ENCODE measurements around the gene PPP1CB.

PPP1CB gene

DNA sequence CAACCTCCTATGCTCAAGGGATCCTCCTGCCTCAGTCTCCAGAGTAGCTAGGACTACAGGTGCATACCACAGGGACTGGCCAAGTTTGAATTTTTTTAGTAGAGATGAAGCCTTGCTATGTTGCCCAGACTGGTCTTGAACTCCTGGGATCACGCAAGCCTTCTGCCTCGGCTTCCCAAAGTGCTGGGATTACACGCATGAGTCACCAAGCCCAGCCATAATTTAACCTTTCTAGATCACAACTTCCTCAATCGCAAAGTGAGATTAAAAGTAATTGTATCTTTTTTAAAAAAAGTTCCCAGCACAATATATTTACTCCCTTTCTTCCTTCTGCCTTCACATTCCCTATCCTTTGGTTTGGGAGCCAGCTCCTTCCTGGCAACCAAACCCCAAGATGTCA lies 5.8 kb upstream of the PPP1CB start:
- DNase-seq (ENCODE audit: low read depth), result no peak

GRCh38 chr2:28746429-28747111 lies 5.1 kb upstream of the PPP1CB start:
- DNase-seq (ENCODE audit: low read depth), result no peak

- DNase-seq (ENCODE audit: low read depth), result no peak
Observed at GRCh38 chr2:28747714-28748113, 3.9 kb upstream of the PPP1CB start.

- no peak for DNase-seq (ENCODE audit: low read depth)
Observed at GRCh38 chr2:28748176-28748575, 3.5 kb upstream of the PPP1CB start.

DNA sequence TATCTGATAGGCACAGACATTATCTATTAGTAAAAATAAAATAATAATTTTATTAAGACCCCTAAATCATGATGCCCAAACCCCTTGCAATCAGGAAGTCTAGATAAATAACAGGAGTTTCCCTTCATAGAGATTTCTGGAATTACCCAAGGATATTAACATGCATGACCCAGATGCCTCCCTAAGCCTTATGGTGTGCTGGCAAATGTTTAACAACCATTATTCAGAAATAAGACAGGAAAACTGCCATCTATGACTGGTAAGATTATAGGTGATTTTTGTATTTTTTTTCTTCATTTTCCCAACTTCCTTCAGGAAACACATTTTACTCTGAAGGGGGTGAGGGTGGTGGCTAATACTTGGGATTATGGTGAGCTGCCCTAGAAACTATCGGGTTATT lies 2.7 kb upstream of the PPP1CB start:
- DNase-seq (ENCODE audit: low read depth), result no peak

- DNase-seq (ENCODE audit: low read depth), result no peak
Observed at GRCh38 chr2:28749526-28749925, 2.1 kb upstream of the PPP1CB start.

GRCh38 chr2:28750316-28751251 lies 1.0 kb upstream of the PPP1CB start:
- no peak for DNase-seq (ENCODE audit: low read depth)

DNA sequence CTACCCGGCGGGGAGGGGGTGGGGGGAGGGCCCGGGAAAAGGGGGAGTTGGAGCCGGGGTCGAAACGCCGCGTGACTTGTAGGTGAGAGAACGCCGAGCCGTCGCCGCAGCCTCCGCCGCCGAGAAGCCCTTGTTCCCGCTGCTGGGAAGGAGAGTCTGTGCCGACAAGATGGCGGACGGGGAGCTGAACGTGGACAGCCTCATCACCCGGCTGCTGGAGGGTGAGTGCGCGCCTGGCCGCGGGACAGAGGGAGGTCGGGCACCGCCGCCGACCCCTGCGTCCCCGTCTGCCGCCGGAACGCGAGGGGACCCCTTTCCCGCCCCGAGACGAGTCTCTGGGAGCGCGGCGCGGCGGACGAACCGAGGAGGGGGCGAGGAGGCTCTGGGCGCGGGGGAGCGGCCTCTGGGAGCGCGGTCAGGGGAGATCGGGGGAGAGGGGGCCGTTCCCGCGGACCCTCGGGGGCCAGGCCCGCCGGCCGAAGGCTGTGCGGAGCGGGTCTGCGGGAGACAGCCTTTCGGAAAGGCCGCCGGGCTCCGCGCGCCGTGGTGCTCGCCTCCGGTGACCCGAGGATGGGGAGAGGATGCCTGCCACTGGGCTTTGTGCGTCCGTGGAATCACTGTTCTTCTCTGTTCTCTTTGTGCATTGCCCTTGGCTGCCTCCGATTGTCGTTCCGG lies 463 bp downstream of the PPP1CB start:
- no peak for DNase-seq (ENCODE audit: low read depth)

DNA sequence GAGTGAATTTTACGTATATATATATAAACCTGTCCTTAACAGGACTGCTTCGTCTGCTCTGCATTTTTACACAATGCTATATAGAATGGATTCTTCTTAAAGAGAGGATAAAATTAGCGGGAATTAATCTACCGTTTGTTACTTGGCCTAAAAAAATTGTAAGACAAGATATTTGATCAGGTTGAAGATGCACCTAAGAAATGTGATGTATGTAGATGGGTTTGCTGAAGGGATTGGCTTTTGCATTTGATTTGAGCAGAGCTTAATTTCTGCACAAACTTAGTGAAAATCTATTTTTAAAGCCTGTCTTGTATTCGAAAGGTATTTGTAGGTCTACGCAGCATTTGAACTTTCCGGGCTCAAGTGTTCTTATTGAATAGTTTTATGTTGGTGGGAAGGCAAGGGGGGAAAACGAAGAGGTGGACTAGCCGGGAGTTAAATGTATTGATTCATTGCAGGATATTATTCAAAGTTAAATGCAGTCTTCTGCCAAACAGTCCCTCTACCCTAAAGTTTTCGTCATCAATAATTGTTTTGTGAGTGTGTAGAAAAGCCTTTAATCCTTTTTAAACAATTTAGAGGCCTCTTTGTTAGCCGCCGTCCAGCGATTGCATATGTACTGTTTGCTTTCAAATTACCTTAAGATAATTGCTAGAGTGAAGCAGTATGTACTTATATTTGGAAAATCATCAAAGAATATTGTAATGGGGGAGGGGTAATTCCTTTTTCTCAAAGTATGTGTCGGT lies 1.2 kb downstream of the PPP1CB start:
- DNase-seq (ENCODE audit: low read depth), result no peak

- DNase-seq (ENCODE audit: low read depth), result no peak
Observed at GRCh38 chr2:28754321-28754720, 2.7 kb downstream of the PPP1CB start.

DNA sequence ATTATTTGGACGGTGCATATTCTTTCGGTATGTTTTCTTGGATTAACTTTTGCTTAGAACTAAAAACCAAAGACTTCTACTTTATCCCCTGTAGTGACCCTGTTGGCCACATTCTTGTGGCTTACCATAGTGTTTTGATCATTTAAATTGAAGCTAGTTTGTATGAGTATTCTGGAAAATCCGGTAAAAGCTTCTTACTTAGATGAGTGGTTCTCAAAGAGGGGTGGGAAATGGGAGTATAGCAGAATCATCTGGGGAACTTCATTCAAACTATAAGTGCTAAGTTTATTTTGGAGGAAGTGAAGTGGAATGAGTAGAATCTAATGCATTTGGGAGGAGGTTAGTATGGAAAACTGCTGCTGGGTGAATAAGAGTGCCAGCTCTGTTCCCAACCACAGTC lies 3.8 kb downstream of the PPP1CB start:
- no peak for DNase-seq (ENCODE audit: low read depth)

- no peak for DNase-seq (ENCODE audit: low read depth)
Observed at GRCh38 chr2:28758459-28758858, 6.8 kb downstream of the PPP1CB start.

GRCh38 chr2:28761420-28761819 lies 9.8 kb downstream of the PPP1CB start:
- no peak for DNase-seq (ENCODE audit: low read depth)

- no peak for DNase-seq (ENCODE audit: low read depth)
Observed at GRCh38 chr2:28764909-28765711, 13.5 kb downstream of the PPP1CB start.

GRCh38 chr2:28766070-28766469 lies 14.4 kb downstream of the PPP1CB start:
- no peak for DNase-seq (ENCODE audit: low read depth)

GRCh38 chr2:28767337-28767736 lies 15.7 kb downstream of the PPP1CB start:
- no peak for DNase-seq (ENCODE audit: low read depth)

- DNase-seq (ENCODE audit: low read depth), result no peak
Observed at GRCh38 chr2:28768422-28768821, 16.8 kb downstream of the PPP1CB start.

DNA sequence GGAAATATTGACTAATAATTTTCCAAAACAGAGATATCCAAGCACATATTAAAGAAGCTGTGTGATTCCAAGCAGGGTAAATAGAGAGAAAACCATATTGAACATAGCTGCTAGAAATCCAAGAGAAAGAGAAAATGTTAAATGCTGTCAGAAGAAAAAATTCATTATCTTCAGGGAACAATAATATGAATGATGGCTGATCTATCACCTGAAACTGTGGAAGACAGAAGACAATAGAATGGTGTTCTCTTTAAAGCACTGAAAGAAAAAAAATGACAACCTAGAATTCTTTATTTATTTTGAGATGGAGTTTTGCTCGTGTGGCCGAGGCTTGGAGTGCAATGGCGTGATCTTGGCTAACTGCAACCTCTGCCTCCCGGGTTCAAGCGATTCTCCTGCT lies 17.3 kb downstream of the PPP1CB start:
- no peak for DNase-seq (ENCODE audit: low read depth)

- DNase-seq (ENCODE audit: low read depth), result no peak
Observed at GRCh38 chr2:28772351-28772750, 20.7 kb downstream of the PPP1CB start.

DNA sequence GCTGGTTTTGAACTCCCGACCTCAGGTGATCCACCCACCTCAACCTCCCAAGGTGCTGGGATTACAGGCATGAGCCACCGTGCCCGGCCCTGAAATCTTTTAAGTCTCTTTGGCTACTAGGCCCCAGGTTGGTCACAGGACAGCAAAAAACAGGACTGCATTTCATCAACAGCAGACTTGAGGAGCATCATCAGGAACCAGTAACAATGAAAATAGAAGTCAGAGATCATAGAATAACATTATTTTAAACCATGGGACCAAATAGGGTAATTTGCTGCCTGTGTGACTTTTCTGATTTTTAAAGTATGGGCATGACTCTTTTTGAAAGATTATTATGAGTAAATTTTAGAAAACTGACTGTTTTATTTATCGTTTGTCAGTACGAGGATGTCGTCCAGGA lies 24.8 kb downstream of the PPP1CB start:
- no peak for DNase-seq (ENCODE audit: low read depth)

DNA sequence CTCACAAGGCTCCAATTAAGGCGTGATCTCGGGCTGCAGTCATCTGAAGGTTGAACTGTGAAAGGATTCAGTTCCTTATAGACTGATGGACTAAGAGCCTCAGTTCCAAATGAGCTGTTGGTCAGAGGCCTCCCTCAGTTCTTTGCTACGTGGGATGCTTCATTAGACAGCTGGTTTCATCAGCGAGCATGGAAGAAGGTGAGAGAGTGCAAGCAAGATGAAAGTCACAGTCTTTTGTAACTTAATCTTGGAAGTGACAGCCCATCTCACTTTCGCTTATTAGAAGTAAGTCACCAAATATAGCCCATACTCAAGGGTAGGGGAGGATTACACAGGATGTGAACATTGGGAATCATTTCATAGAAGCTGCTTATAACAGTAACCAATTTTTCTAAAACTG lies 26.8 kb downstream of the PPP1CB start:
- no peak for DNase-seq (ENCODE audit: low read depth)

Measured in CMK (cell line).